Skeletal muscle satellite cell (primary cell): ENCODE data around the gene CA4.
"Not testable (repeated sequence)": the region's sequence is repeated elsewhere in the genome, so short reads cannot be mapped to it uniquely, and the experiment has no call there.

Experiments
- H3K27me3 ChIP-seq: 2 replicates; pipeline ENCODE4 v1.7.0; 2013; ENCODE audit warnings: low read length; ENCODE audit not compliant: control insufficient read depth, insufficient read depth
- H3K36me3 ChIP-seq: 2 replicates; pipeline ENCODE4 v1.7.0; 2013; ENCODE audit warnings: mild to moderate bottlenecking, control low read depth, low read length; ENCODE audit not compliant: insufficient read depth
- H3K4me1 ChIP-seq: 2 replicates; pipeline ENCODE4 v1.7.0; 2013; ENCODE audit warnings: low read length; ENCODE audit not compliant: control insufficient read depth, insufficient read depth
- H3K4me2 ChIP-seq: 2 replicates; pipeline ENCODE4 v1.7.0; 2013; ENCODE audit warnings: mild to moderate bottlenecking, low read length
- H3K4me3 ChIP-seq: 2 replicates; pipeline ENCODE4 v1.7.0; 2013; ENCODE audit warnings: low read length
- H3K9ac ChIP-seq: 2 replicates; pipeline ENCODE4 v1.7.0; 2013; ENCODE audit warnings: mild to moderate bottlenecking, low read depth, low read length, moderate library complexity
- H3K9me3 ChIP-seq: replicated peaks from 2 replicates; pipeline ENCODE4 v1.7.0; 2013; ENCODE audit warnings: mild to moderate bottlenecking, control low read depth, low read length

Gene CA4

DNA sequence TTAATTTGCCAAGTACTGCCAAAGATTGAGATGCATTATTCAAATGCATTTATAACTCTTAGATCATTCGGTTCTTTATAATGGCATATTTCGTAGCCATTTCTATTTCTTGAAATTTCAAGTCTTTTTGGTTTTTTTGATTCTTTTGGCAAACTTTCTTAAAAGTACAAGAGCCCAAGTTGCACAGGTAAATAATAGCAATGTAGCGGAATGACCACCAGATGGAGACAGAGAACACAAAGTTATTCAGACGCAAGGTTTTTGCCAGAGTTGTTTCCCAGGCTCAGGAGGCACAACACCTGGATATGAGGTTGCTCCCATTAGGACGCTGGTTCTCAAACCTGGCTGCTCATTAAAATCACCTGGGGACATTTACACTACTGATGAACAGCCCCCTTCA, 38.1 kb upstream of the CA4 start:
- not testable (repeated sequence) for H3K36me3 ChIP-seq, H3K9ac ChIP-seq, H3K4me1 ChIP-seq, H3K4me3 ChIP-seq, H3K27me3 ChIP-seq, H3K9me3 ChIP-seq, H3K4me2 ChIP-seq

DNA sequence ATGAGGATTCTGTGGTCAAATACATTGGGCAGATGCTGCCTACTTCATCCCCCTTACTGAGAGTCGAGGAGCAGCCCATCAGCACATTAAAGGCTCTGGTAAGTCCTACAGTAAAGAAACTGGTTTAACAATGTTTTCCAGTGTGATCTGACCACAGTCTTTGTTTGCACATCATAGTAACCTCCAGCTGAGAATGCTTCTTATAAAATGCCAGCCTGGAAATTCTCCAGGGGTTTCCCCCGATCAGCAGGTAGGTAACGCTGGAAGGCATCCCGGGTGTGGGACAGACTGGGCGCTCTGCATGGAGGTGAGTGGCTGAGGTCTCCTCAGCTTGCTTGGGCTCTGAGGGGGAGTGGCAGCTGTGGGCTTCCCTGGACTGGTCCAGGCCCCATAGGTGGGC, 34.4 kb upstream of the CA4 start:
- not testable (repeated sequence) for H3K9me3 ChIP-seq, H3K4me1 ChIP-seq, H3K4me2 ChIP-seq, H3K36me3 ChIP-seq, H3K27me3 ChIP-seq, H3K9ac ChIP-seq, H3K4me3 ChIP-seq

DNA sequence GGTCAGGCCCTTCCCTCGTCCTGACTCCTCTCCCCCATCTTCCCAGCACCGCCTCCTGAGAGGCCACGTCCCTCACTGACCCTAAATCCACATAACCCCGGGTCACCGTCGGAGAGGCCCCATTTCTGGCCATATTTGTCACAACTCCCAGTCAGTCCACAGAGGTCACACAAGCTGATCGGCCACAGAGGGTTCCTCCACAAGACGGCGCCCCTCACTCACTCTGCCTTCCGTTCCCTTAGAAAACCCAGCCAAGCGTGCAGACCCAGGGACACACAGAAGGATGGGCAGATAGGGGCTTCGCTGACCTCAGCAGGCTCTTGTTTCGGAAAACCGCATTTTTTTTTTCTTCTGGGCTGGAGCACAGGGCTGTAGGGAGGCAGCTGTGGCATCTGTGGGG, 33.6 kb upstream of the CA4 start:
- not testable (repeated sequence) for H3K36me3 ChIP-seq, H3K9ac ChIP-seq, H3K4me1 ChIP-seq, H3K9me3 ChIP-seq, H3K4me3 ChIP-seq, H3K4me2 ChIP-seq, H3K27me3 ChIP-seq

DNA sequence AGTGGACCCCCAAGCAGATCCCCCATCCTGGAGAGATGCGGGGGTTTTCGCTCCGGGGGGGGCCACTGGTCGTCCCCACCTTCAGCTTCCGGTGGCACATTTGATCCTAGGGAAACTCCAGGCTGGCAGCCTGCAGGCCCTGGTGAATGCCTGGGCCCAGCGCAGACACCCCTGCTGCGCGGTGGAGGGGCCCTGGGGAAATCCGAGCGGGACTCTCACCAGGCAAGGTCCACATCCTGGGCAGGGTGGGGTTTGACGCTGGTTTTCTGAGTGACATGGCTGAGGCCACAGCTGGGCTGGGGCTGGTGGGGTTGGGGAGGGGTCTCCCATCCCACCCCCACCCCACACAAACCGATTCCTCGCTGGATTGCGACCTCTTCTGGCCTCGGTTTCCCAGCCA, 30.6 kb upstream of the CA4 start:
- not testable (repeated sequence) for H3K36me3 ChIP-seq, H3K4me2 ChIP-seq, H3K9ac ChIP-seq, H3K27me3 ChIP-seq, H3K9me3 ChIP-seq, H3K4me3 ChIP-seq, H3K4me1 ChIP-seq

DNA sequence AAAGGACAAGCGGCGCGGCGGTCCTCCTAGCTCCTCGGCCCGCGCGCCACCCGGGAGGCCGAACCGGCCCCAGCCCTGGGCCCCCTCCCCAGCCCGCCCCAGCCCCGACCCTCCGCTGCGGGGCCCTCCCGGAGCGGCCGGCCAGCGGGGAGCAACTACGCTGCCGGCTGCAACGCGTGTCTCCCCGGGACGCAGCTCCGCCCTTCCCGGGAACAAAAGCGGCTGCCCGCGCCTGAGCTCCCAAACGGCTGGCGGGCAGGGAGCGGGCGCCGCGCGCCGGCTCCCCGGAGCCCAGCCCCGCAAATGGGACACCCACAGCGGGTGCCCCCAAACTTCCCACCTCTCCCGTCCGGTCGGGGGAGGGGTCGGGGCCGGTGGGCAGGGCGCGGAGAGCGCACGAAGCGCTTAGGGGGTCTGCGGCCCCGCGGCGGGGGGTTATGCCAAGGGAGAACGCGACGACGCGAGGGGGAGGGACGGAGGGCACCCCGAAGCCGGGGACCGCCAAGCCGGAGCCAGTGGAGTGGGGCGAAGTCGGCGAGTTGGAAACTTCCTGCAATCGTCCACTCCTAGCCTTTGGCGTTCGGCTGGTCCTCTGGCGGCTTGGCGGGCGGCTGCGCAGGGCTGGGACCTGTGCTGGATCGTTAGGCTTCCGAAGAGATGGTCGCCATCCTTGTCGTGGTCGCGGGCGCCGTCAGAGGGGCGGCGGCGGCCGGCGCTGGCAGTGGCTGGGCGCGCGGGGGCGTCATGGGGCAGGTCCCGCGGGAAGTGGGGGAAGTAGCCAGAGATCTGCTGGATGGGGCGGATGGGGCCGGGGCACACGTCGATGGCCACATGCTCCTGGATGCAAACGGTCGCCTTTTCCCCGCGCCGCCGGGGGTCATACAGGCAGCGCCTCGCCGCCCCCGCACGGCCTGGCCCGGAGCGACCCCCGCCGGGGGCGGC, 29.7 kb upstream of the CA4 start:
- not testable (repeated sequence) for H3K9me3 ChIP-seq, H3K4me1 ChIP-seq, H3K36me3 ChIP-seq, H3K4me3 ChIP-seq, H3K27me3 ChIP-seq, H3K9ac ChIP-seq, H3K4me2 ChIP-seq

DNA sequence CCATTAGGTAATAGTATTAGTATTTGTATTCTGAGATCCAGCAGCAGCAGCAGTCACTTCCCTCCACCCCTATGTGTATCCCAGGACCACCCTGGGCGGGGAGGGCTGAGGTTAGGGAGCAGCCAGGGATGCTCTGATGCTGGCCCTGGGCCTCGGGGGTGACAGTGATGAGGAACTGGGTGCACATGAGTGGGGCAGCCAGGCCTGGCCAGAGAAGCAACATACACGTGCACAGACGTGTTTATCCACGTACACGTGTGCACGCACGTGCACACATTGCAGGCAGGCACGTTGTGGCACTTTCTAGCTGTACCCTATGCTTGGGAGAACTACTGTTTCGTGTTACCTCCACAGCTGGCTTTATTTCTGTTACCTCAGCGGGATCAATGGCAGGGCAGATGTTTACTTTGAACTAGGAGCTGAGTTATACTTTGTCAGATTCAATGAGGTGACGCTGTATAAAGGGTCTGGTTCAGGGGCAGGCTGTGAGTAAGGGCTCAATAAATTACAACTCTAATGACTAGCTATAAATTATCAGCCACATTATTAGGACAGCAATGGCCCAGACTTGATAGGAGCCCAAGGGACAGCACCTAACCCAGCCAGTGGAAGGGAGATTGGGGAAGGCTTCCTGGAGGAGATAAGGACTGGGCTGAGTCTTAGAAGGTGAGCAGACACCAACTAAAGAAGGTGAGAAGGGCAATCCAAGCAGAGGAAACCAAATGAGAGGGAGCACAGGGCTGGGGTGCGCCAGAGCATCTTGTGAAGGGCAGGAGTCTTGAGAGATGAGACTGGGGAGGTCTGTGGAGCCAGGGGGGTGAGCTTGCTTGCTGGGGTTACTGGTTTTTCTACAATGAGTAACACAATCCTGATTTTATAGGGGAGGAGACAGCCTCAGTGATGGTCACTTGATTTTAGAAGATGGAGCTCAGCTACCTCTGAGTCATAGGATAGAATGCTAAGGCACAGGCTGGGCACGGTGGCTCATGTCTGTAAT, 22.4 kb upstream of the CA4 start:
- Histone ChIP-seq H3K4me2 (no peak overlapping the region), H3K4me1 (no peaks in the 10 kb centered on the region), H3K9ac (no peak overlapping the region), H3K36me3 (peaks cover 5% of the 10 kb centered on the region), H3K4me3 (no peak overlapping the region), H3K27me3 (no peaks in the 10 kb centered on the region), H3K9me3 (no peaks in the 10 kb centered on the region)

DNA sequence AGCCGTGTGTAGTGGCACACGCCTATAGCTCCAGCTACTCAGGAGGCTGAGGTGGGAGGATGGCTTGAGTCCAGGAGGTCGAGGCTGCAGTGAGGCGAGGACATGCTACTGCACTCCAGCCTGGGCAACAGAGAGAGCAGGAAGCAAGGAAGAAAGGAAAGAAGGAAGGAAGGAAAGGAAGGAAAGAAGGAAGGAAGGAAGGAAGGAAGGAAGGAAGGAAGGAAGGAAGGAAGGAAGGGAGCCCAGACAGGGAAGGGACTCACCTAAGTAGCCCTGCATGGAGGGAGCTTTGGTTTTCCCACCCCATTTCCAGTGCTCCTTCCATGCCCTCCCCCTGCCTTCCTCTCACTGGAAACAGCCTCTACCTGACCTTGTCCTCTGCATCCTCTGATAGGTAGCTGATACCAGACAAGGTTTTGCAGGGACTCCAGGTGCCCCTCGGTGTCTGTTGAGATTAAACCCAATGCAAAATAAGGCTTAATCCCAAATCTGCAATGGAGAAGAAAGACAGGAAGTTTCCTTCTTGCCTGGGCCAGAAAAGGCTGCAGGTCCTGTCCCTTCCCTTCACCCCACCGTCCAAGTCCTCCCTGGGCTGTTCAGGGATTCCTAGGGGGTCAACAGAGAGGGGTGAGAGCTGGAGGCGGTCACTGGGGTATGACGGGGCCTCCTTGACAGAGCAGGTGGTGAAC, 21.5 kb upstream of the CA4 start:
- Histone ChIP-seq H3K4me1 (no peaks in the 10 kb centered on the region), H3K27me3 (no peaks in the 10 kb centered on the region), H3K9me3 (no peaks in the 10 kb centered on the region), H3K36me3 (peaks cover 9% of the 10 kb centered on the region), H3K4me2 (no peak overlapping the region), H3K4me3 (no peak overlapping the region), H3K9ac (no peak overlapping the region)

DNA sequence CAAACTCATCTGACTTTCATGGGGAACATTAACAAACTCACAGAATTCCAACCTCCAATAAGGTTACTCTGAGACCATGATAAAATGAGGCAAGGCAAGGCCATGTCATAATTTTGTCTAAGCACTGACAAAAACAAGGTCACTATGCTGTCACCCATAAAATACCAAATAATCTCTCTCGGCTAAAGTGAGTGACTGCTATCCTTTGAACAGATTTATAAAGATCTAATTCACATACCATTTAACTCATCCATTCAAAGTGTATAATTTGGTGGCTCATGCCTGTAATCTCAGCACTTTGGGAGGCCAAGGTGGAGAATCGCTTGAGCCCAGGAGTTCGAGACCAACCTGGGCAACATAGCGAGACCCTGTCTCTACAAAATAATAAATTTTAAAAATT, 20.6 kb upstream of the CA4 start:
- Histone ChIP-seq H3K4me3 (no peak overlapping the region), H3K9ac (no peak overlapping the region), H3K4me2 (no peak overlapping the region), H3K27me3 (no peaks in the 10 kb centered on the region), H3K9me3 (no peaks in the 10 kb centered on the region), H3K4me1 (peaks cover 2% of the 10 kb centered on the region), H3K36me3 (peaks cover 9% of the 10 kb centered on the region)

DNA sequence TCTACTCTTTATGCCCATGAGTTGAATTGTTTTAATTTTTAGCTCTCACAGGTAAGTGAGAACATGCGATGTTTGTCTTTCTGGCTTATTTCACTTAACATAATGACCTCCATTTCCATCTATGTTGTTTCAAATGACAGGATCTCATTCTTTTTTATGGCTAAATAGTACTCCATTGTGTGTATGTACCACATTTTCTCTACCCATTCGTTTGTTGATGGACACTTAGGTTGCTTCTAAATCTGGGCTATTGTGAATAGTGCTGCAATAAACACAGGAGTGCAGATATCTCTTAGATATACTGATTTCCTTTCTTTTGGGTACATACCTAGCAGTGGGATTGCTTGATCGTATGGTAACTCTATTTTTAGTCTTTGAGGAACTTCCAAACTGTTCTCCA, 19.3 kb upstream of the CA4 start:
- no peak overlapping the region for H3K9ac ChIP-seq
- no peaks in the 10 kb centered on the region for H3K9me3 ChIP-seq
- no peak overlapping the region for H3K4me3 ChIP-seq
- H3K36me3 ChIP-seq = peaks cover 9% of the 10 kb centered on the region
- no peaks in the 10 kb centered on the region for H3K27me3 ChIP-seq
- peaks cover 5% of the 10 kb centered on the region for H3K4me1 ChIP-seq
- H3K4me2 ChIP-seq = no peak overlapping the region

DNA sequence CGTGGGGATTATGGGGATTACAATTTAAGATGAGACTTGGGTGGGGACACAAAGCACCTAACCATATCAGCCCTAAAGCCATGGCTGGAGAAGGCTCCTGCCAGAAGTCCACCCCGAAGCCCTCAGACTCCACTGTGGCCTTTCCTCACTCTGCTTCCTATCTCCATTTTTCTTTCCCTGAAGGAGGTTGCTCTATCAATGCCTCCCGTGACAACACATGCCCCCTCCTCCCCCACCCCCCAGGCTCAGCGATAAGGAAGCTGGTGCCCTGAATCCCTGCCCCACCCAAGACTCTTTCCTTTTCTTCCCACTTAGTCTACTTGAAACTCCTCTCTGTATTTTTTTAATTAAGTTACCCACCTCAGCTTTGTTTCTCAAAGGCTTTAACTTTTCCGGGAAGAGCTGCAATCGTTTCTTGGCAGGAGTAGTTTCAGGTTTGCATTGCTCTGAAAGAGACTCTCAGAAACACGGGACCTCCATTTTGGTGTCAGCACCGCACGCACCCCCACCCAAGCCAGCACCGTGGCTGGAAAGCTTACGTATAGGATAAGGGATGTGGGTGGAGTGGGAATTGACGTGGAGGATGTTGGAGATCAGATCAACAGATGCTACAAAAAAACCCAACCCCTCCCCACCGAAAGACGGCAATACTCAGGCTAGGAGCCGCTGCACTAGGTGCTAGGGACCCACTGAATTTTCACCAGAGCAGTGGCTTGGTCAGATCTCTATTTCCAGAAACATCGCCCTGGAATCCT, 15.2 kb upstream of the CA4 start:
- peaks cover 9% of the 10 kb centered on the region for H3K36me3 ChIP-seq
- no peaks in the 10 kb centered on the region for H3K9me3 ChIP-seq
- H3K9ac ChIP-seq = peak overlapping the region; percentile 88

More for the DNA sequence above, 15.2 kb upstream of the CA4 start:
- Histone ChIP-seq H3K27me3 (peaks cover 14% of the 10 kb centered on the region), H3K4me3 (peak overlapping the region; percentile 90), H3K4me1 (peaks cover 11% of the 10 kb centered on the region), H3K4me2 (peak overlapping the region; percentile 98)
